HG03520 (cell line): ENCODE measurements around the gene KLF4.
A peak's percentile ranks its signal among the peaks of the same experiment; 100 is the strongest.
"Not testable (repeated sequence)": the region's sequence is repeated elsewhere in the genome, so short reads cannot be mapped to it uniquely, and the experiment has no call there.

Experiments used
- ATAC-seq: cut with Tn5 transposase; IDR thresholded peaks from one replicate; pipeline ENCODE4 v1.9.1; 2021; ENCODE audit warnings: mild to moderate bottlenecking, moderate library complexity; ENCODE audit not compliant: unreplicated experiment

The KLF4 gene

DNA sequence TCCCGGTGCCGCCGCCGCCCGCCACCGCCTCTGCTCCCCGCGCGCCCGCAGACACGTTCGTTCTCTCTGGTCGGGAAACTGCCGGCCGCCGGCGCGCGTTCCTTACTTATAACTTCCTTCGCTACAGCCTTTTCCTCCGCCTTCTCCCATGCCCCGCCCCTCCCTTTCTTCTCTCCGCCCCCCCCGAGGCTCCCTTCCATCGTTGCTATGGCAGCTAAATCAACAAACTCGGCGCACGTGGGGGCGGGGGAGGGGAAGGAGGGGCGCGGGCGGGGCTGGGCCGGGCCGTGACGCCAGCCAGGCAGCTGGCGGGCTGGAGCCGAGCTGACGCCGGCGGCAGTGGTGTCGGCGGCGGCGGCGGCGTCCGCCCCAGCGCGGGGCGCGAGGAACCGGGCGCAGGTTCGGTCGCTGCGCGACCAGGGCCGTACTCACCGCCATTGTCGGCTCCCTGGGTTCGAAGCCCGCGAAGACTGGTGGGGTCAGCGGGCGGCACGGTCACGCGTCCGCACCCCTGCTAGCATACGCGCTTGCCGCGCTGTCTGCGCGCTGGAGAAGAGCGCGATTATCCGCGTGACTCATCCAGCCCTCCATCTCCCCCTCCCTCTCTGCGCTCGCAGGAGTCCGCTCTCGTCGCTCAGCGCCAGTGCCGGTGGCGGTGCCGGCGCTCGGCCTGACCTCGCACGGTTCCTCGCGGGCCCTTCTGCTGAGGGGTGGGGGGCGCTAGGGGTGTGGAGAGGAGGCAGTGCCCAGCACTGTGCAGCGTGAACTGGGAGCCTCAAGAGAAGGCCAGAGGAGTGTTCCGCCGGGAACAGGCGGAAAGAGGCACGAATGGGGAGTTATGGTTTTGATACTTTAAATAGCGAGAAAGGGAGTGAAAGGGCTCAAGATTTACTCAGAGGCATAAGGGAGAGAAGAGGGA lies at the start of gene KLF4:
TSS of gene KLF4 (minus strand) at position 83 of the 919 bp plus-strand sequence. CDS start 597 bp downstream, outside the sequence.
- peak; percentile 66 for ATAC-seq

DNA sequence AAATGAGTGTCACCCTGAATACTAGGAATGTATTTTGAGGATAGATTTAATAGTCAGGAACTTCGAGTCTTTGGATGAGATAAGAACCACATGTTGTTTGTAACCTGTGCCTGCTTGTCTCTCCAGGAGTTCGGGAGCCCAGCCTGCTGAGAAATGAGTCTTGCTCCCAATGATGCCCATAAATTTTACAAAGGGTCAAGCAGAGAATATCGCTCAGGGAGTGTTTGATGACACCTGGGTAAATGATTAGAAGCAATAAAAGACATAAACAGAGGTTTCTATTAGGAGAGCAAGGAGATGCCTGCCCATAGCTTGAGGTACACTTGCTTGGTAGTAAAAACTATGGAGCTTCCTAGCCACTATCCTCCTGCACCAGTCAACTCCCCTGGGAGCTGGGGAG lies 46.9 kb upstream of the KLF4 start:
- ATAC-seq: no peak

DNA sequence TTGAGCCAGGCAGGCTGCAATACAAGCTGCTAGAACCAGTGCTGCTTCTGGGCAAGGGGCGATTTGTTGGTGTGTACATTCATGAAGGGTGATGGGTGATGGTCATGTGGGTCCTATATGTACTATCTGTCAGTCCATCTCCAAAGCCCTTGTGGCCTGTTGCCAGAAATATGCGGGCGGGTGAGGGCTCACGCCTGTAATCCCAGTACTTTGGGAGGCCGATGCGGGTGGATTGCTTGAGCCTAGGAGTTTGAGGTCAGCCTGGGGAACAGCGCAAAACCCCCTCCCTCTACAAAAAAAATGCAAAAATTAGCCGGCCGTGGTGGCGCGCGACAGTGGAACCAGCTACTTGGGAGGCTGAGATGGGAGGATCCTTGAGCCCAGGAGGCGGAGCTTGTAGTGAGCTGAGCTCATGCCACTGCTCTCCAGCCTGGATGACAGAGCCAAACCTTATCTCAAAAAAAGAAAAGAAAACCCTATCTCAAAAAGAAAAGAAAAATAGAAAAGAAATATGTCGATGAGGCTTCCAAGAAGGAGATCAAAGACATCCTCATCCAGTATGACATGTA lies 45.0 kb upstream of the KLF4 start:
- no peak for ATAC-seq

DNA sequence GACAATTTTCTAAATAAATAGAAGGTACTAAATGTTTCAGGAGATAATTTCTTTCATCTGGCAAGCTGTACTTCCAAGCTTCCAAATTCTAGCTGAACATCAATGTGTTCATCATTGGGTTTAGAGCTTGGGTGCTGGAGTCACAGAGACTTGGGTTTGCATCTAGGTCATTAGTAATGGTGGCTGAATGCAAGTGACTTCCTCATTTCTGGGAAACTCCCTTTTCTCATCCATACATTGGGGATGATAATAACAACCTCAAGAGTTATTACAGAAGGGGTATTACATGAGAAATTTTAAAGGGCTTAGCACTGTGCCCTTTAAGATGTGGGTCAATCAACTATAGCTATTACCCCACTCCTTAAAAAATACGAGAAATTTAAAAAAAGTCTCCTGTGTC lies 41.1 kb upstream of the KLF4 start:
- ATAC-seq: no peak

DNA sequence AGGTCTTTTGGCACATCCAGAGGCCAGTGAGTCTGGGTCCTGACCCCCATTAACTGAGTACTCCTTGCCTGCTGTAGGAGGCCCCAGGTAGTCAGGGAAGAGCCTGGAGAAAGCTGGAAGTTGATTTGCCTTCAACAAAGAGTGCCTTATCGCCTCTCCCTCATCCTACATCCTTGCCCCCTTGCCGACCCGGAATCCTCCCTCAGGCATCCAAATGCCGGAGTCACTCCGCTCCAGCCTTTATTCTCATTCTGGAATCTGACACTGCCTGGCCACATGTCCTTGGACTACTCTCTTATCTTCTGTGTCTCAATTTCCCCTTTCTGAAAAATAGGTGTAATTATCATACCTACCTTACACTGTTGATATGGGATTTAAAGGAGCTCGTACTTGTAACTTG lies 39.1 kb upstream of the KLF4 start:
- ATAC-seq: no peak

DNA sequence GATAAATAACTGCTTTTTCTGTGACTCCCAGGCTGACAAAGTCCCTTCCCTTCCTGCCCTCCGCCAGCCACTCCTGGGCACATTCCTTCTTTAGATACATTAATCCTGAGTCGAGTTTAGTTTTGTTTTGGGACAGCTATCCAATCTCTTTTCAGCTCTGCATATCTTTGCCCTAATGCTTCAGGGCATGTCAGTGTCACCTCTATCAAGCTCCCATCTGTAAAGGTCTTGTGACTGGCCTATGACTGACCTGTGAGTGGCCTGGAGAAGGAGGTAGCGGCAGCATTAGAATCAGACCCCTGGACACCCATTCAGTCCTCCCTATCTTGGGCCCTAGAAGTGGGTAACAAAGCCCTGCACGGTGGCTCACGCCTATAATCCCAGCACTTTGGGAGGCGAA lies 34.0 kb upstream of the KLF4 start:
- ATAC-seq: no peak

DNA sequence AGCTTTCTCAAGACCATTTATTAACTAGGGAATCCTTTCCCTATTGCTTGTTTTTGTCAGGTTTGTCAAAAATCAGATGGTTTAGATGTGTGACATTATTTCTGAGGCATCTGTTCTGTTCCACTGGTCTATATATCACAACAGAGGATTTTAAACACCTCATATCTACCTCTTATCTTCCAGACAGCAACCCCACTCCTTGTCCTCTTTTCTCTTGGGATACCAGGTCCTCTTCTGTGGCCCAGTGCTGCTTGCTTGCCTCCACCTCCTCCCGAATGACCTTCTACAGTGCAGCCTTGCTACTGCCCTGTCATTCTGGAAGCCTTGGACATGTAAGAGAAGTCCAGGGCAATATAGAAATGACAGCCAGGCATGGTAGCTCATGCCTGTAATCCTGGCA lies 30.6 kb upstream of the KLF4 start:
- no peak for ATAC-seq

DNA sequence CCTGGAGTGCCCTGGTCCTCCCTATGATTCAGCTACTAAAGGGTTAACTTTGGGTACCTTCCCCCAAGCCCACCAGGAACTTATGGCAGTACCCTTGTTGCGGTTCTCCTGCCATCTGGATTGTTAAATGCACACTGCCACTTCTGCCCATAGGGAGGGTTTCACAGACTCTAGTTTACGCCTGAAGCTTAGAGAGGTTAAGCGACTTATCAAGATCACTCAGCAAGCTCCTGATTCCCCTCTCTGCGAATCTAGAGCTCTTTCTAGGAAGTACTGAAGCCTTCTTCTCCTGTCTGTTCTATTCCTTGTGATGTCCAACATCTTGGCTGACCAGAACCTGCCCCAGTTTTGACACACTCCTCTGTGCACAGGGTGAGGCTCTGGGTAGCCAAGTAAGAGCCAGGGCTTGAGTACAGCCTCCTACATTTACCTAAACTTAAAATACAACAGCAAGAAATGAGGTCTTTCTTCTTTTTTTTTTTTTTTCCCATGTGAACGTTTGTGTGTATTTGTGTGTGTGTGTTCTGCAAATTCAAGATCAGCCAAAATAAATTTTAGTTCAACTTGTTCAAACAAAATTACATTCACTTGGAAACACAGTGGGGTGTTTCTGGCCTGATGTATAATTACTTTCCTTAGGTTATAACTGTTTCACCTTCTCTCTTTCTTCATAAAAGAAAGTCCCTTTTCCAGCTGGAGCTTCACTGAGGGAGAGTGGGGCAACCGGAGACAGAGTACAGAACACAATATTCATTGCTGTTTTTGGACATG lies 28.7 kb upstream of the KLF4 start:
- ATAC-seq: no peak

DNA sequence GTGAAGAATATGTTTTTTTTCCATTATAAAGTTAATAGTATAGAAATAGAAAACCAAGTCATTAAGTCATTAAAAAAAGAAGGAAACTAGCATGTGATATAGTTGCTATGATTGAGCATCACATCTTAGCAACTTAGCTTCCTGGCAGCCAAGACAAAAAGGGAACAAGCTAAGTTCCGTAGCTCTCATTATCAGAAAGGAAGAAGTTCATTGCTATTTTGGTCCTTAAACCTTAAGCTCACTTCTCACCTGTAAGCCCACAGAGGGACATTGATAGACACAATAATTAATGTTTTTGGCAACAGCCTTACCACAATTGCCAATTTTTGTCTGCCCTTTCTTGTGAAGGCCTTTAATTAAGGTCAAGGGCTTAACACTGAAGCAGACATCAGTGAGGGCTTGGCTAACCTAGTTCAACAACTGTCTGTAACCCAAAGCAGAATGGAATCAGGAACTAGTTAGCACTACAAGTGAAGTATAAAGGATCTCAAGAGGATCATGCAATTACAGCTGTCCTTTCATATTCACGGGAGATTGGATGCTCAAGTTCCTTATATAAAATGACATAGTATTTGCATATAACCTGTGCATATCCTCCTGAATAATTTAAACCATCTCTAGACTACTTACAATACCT lies 24.0 kb upstream of the KLF4 start:
- ATAC-seq: no peak

DNA sequence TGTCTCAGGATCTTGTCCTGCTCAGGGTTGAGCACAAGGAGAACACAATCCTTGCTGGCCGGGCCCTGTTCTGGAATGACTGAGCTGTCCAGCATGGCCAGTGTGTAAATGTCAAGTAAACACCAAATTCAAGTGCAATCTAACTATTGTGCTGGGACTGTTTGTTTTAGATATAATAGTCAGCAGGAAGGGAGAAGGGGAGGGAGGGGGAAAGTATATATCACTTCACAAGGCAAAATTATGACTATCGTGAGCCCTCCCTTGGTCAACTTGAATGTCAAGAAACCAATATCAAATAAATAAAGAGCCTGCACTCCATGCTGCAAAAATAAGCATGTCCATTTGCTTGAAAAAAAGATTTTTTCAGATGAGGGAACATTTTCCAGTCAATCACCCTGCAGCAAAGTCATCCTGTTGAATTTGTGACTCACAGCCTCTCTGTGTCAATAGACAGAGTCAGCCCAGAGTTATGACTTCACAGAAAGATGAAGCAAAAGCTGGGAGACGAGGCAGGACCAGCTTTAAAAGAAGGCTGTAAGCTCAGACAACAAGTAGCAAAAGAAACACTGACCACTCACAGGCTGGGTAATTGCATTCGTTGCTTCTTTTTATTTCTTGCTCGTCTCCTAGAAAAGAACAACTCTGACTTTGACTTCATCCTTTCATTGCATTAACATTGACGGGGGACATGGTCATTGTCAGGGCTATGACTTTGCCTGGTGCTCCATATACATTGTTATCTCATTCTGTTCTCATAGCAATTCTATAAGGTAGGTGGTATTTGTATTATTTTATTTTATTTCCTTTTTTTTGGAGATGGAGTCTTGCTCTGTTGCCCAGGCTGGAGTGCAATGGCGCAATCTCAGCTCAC lies 15.3 kb upstream of the KLF4 start:
- no peak for ATAC-seq

DNA sequence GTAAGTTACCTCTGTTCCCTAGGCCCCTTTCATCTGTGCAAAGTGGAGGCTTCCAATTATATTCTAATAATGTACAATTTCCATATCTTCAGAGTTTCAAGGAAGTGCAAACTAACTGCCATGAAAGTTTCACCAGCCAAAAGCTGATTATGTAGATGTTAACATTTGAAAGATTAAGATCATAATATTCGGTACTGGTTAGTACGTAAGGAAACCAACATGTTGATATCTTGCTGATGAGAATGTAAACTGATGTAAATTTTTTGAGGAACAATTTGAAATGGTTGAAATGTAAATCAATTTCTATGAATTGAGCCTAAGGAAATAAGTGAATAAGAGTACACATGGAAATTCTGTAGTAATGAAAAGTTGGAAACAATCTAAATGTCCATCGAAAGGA lies 12.9 kb upstream of the KLF4 start:
- no peak for ATAC-seq

DNA sequence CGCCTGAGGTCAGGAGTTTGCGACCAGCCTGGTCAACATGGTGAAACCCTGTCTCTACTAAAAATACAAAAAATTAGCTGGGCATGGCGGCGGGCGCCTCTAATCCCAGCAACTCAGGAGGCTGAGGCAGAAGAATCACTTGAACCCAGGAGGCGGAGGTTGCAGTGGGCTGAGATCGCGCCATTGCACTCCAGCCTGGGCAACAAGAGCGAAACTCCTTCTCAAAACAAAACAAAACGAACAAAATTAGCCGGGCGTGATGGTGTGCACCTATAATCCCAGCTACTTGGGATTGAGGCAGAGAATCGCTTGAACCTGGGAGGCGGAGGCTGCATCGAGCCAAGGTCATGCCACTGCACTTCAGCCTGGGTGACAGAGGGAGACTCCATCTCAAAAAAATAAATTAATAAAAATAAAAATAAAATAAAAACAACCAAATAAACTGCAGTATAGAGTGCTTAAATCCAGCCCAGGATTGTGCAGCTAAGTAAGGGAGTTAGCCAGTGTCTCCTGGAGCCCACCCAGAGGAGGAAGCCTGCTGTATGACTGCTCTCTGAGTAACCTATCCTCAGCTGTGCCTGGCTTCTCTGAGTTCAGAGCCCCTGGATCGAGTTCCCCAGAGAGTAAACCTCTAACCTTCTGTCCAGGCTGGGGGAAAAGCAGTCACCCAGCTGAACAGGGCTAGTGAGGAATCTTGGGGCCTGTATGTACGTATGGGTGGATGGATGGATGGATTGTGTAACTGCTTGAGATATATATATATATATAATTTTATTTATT lies 11.0 kb upstream of the KLF4 start:
- not testable (repeated sequence) for ATAC-seq

DNA sequence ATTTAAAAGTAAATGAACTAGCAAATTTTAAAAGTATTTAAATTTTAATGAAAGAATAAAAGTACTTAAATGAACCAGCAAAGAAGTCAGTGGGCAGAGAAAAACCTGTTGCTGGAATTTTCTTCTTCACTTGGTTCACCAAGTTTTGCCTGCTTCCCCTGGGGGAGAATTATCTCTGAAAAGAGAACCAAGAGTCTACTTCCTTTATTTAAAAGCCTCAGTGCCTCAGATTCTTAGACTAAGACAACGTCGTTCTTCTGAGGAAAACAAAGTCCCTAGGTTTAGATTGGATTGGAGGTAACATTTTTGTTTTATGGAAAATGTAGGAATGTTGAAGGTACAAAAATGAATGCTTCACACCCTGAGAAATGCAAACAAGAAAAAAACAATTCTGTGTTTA lies 7.4 kb upstream of the KLF4 start:
- no peak for ATAC-seq

DNA sequence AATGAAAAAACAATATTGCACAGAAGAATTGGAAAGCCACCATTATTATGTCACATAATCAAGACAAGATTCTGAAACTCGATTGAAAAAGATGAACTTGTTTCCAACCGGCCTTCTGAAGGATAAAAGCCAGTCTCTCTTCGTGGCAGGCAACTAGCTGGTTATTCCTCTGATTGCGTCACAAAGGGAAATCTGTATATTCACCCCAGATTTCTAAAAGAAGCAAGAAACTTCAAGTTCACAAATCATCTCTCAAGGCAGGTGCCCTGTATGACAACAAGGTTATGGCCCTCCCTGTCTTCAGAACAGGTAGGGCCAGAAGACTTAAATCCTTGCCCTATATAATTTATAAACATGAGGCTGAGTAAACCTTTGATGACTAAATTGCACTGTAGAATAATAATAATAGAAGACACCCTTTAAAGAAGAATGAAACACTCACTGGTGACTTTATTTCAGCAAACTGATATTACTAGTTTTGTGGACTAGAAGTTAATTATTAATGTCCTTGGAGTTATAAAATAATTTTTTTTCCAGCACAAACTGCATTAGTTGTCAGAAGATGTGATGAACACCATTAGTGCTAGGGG lies 2.9 kb upstream of the KLF4 start:
- no peak for ATAC-seq

DNA sequence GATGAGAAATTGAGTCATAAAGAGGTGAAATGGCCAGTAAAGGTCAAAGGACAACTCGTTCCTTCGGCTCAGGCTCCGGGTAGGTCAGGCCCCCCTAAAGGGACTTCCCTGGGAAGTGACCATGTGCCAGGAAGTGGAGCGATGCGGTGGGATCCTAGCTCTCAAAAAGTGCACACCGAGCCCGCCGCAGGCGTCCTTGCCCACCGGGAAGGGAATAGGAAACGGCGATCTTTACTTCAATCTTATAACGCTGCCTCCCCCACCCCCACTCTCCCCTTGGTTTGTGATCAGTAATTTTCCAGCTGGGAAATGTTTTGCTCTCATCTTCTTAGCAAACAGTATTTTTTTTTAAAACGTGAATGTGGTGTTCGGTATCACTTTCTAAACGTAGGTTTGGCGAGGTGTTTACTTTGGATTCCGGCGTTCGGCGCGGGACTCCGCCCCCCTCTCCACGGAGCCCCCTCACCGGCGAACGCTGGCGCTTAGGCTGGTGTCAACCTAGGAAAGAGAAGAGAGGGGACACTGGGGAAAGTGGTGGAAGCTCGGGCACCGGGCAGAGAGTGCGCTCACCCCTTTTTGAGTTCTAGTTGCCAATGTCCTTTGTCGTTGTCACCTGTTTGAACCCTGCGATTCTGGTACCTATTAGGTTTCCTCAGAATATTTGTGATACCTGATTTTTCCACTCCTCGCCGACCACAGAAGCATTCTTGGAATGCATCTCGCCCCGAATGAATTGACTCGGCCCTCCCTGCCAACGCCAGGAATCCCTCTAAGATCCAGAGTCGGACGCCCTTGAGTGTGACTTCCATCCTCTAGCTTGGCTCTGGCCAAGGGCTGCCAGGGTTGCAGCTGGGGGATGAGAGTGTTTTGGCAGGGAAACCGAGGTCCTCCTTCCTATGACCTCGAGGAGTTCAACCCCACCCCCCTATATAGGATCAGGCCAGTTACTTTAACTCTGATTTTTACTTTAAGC lies 1.8 kb upstream of the KLF4 start:
- ATAC-seq: no peak

DNA sequence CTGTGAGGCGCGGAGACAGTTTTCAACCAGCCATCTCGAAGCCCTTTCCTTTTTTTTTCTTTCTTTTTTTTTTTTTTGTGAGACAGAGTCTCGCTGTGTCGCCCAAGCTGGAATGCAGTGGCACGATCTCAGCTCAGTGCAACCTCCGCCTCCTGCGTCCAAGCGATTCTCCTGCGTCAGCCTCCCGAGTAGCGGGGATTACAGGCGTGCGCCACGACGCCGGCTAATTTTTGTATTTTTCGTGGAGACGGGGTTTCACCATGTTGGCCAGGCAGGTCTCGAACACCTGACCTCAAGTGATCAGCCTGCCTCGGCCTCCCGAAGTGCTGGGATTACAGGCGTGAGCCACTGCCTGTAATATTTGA lies 1.0 kb upstream of the KLF4 start:
- ATAC-seq: not testable (repeated sequence)

DNA sequence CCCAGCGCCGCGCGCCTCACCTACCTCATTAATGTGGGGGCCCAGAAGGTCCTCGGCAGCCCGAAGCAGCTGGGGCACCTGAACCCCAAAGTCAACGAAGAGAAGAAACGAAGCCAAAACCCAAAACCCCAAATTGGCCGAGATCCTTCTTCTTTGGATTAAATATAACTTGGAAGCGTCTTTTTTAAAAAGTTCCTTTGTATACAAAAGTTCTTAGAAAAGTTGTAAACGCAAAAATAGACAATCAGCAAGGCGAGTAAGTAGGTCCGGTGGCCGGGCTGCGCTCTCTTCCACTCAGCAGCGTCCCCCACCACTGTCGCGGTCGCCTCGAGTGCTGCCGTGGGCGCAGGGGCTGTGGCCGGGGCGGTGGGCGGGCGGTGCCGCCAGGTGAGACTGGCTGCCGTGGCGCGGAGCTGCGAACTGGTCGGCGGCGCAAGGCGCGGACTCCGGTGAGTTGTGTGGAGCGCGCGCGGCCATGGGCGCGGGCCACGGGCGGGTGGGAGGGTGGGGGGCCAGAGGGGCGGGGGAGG lies 360 bp downstream of the KLF4 start:
- ATAC-seq: peak; percentile 24
